A549 treated with AZD9567 at 1 μM for 4 hours (cell line): ENCODE data around the gene SDF2L1. TPM values are rescaled to one million over a fixed set of nuclear protein-coding genes. Genes with fewer than 3 reads are reported as not detected.

ENCODE experiments used
- total RNA-seq: library from RNA; stranded (reverse); fragments of 200-300 nt; extraction: Qiagen RNA extraction; gene quantifications from 5 replicates; pipeline ENCODE4 v1.2.3, GENCODE V29; 2022; ENCODE audit not compliant: insufficient read depth

SDF2L1 gene
- total RNA-seq, result 29.8 to 57.4 TPM (median 54.3 TPM) in 5 replicates

GRCh38 chr22:21641789-21642583 lies at the start of gene SDF2L1:
Gene SDF2L1, plus strand, starts transcription at chr22:21642302. Its CDS starts 35 bp downstream, at chr22:21642337.

GRCh38 chr22:21629255-21630149 lies 12.6 kb upstream of the SDF2L1 start, which contains the start of gene YDJC:
Gene YDJC, minus strand, starts transcription at chr22:21630022. Its CDS starts 8 bp downstream, at chr22:21630014.

GRCh38 chr22:21632237-21632895 lies 9.7 kb upstream of the SDF2L1 start, which contains the start of gene CCDC116:
Gene CCDC116, plus strand, starts transcription at chr22:21632760. Its CDS starts 422 bp downstream, at chr22:21633182.

Other genes starting within 250 kb of the SDF2L1 start
- gene HIC2, start 224.9 kb upstream of the SDF2L1 start, total RNA-seq, result 2.7 to 3.3 TPM (median 2.8 TPM) in 5 replicates
- 0.64 to 1.3 TPM (median 0.95 TPM) in 4 of 5 replicates, not detected in the other for gene TMEM191C, start 174.9 kb upstream of the SDF2L1 start, total RNA-seq
- gene RIMBP3C, start 90.8 kb upstream of the SDF2L1 start, total RNA-seq, result 0.09 to 0.26 TPM (median 0.15 TPM) in 4 of 5 replicates, not detected in the other
- 61.9 to 79.0 TPM (median 62.7 TPM) in 5 replicates for gene UBE2L3, start 74.6 kb upstream of the SDF2L1 start, total RNA-seq
- 32.1 to 57.5 TPM (median 55.1 TPM) in 5 replicates for gene YDJC, start 12.3 kb upstream of the SDF2L1 start, total RNA-seq
- 0.07 to 0.23 TPM (median 0.13 TPM) in 3 of 5 replicates, not detected in the others for gene CCDC116, start 9.5 kb upstream of the SDF2L1 start, total RNA-seq
- 13.3 to 22.9 TPM (median 20.8 TPM) in 5 replicates for gene PPIL2, start 23.7 kb downstream of the SDF2L1 start, total RNA-seq
- 0.39 to 1.5 TPM (median 0.66 TPM) in 5 replicates for gene YPEL1, start 93.5 kb downstream of the SDF2L1 start, total RNA-seq
- gene MAPK1, start 225.3 kb downstream of the SDF2L1 start, total RNA-seq, result 58.4 to 75.3 TPM (median 68.2 TPM) in 5 replicates